HG03175 (cell line): Measurements from ENCODE around the gene MAGI1.
"Not testable (repeated sequence)": the region's sequence is repeated elsewhere in the genome, so short reads cannot be mapped to it uniquely, and the experiment has no call there.

Experiments
- ATAC-seq: cut with Tn5 transposase; IDR thresholded peaks from one replicate; pipeline ENCODE4 v1.9.1; 2021; ENCODE audit warnings: mild to moderate bottlenecking, moderate library complexity; ENCODE audit not compliant: unreplicated experiment

The MAGI1 gene

DNA sequence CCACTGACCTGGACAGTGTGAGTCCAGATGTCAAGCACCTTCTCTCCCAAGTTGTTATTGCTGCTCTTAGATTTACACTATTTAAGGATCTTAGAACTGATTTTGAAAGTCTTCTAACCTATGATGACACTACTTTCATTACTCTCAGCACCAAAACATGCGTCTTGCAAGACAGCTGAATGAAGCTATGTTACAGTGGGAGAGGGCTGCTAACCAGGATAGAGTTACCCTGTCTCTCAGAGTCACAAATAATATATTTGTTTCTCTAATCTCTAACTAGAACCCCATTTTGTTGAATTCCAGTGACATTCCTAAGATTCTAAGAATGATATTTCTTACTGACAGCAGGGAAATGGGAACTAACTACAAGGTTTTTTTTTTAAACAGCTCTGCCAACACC lies 455.5 kb downstream of the MAGI1 start:
- no peak for ATAC-seq

DNA sequence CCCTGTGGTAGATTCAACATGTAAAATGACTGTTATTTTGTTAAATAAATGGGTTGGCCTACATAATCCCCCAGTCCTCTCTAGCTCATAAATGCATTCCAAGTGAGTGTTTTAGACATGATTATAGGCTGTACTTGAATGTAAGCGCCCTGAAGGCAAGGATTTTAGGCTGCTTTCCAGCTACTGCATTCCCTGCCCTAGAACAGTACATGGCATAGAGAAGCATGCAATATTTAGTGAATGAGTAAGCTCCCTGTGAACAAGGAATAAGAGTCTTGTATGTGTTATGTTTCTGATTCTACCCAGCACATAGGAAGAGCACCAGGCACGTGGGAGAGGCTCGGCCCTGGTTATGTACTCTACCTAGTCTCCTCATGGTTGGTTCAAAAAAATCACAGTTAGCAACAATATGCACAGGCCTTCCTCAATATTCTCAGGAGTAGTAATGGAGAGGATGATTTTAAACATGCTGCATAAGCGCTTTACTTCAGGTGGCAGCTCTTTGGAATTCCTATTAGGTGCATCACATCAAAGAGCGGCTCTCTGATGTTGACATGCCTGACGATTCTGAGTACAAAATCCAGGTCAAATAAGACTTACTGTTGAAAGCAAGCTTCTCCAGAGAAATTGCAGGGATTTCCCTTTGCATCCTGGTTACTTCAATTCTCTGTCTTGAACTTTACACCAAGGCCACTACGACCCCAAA lies 456.6 kb downstream of the MAGI1 start:
- no peak for ATAC-seq

DNA sequence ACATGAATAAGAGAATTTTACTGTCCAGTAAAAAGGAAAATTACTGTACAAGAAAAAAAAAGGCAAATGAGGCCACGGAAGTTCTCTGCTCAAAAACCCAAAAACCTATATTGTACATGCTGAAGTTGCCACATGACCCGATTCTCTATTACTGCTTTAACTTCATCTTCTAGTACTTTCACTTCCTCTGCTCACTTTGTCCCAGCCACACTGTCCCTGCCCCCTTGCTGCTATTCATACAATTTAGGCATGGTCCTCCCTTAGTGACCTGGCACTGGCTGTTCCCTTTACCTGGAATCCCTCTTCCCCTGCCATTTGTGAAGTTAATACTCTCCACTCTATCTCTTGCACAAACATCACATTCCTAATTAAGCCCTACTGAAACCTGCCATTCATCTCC lies 457.4 kb downstream of the MAGI1 start:
- ATAC-seq = no peak

DNA sequence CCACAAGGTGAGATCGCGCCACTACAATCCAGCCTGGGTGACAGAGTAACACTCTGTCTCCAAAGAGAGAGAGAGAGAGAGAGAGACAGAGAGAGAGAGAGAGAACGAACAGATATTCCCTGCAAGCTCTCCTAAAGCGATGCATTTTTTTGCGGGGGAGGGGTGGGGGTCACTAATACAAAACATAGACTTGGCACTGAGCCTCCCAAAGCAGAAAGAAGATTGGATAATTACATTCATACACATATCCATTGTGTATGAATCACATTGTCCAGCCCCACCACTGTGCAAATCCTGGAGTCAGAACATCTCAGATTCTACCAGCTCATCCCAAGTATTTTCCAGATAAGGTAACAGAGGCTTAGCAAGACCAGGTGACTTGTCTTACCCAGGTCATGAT lies 459.9 kb downstream of the MAGI1 start:
- ATAC-seq = no peak

DNA sequence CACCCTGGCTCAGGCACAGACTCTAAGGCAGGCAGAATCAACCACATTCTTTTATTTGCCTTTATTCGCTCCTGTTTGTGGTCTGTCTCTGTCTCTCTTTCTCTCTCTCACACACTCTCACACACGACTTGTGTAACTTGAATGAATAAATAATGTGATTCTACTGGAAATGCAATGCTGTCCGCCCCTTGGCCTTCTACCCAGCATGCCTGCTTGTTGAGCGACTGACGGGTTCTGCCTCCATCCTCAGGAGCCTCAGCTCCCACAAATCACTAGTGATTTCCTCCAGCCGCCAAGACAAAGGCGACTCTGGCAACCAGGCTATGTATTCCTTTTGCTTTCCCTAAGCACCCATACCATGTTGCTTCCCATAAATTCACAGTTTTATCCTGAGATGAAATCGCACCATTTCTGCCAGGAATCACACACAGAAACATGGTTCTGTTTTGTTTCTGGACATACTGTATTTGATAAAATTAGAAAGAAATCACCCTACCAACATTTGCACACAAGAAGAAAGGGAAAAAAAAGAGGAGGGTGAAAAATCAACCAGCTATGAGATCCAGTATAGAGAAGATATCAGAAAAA lies 460.8 kb downstream of the MAGI1 start:
- ATAC-seq = no peak

DNA sequence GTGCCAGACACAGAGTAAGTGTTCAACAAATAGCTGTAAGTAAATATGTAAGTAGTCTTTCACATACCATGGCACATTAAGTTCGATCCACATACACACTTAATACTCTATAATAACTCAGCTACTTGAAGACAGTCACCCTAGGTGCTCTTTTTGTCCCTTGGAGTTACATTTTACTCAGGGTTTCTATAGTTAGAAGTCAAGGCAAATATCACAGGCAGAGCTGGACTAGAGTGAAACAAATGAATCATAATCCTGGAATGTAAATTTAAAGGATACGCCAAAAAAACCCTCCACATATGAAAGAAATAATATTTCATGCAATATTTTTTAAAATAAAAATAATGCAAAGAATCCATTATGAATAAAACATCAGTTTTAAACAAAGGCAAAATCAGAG lies 461.8 kb downstream of the MAGI1 start:
- ATAC-seq = no peak

DNA sequence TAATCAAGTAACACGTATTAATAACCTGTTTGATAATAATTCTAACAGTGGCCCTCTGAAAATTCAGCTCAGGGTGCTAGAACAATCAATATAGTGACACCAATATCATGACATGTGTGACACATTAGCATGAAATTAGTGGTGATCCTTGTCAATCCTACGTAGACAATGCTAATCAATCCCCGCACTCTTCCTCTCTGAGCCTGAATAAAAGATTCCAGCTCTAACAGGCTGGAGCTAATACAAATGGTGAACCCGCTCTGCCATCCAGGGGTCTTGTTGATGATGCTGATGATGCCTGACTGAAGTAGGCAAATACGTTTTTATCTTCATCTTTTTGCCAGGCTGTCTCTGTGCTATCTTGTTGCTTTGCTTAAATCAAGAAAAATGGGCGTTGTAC lies 462.5 kb downstream of the MAGI1 start:
- ATAC-seq = no peak

DNA sequence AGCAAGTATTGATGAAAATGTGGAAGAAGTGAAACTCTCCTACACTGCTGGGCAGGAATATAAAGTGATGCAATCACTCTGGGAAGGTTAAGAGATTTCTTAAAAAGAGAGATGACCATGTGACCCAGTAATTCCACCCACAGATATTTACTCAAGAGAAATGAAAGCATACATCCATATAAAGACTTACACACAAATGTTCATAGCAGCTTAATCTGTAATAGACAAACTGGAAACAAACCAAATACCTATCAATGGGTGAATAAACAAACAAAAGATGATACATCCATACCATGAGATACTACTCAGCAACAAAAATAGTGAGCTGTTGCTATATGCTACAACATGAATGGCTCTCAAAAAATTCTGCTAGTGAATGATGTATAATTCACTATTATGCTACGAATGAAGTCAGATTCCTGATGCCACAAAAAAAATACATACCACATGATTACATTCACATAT lies 463.3 kb downstream of the MAGI1 start:
- no peak for ATAC-seq

DNA sequence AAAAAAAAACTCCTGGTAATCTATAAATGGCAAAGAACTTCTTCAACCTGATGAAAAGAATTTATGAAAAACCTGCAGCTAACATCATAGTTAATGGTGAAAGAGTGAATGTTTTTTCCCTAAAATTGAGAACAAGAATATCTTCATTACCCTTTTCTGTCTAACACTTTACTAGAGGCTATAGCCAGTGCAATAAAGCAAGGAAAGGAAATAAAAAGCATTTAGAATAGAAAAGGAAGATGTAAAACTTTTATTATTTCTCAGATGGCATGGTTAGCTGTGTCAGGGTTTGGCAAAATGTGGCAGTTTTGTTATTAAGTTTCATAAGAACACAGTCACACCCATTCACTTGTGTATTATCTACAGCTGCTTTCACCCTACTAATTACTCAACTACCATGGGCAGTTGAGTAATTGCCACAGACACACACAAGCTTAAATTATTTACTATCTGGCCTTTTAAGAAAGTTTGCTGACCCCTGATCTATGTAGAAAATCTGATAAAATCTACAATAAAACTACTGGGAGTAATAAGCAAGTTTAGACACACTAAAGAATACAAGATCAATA lies 465.1 kb downstream of the MAGI1 start:
- no peak for ATAC-seq

DNA sequence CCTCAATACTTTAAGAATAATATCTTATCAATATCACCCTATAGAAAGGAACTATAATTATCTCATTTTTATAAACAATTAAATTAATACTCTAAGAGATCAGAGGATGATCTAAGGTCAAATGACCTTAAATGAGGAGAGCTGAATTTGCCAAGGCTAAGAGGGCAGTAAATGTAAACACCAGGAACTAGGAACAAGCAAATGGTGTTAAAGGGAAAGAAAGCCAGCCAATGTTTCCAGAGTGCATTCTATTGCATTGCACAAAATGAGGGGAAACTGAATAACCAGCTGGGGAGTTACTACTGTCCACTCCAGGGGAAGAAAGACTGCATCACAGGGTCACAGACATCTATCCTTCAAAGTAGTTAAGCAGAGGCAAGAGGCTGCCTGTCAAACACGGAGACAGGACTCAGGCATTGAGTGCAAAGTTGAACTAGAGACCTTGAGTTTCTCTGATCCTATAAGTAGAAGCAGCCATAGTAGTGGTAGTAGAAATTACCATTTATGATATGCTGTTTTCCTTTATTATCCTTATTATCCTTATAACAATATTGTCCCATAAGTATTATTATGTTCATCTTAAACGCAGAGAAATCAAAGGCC lies 466.4 kb downstream of the MAGI1 start:
- no peak for ATAC-seq

DNA sequence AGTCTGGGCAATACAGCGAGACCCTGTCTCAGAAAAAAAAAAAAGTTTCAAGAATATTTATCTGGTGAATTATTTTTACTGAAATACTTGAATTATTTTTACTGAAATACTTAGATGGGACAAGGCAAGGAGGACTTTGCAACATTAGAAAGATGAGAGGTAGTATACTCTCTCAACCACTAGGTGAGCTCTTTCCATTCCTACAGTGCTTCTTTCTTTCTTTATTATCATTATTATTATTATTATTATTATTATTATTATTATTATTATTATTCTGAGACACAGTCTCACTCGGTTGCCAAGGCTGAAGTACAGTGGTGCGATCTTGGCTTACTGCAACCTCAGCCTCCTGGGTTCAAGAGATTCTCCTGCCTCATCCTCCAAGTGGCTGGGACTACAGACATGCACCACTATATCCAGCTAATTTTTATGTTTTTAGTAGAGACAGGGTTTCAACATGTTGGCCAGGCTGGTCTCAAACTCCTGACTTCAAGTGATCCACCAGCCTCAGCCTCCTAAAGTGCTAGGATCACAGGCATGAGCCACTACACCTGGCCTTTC lies 468.8 kb downstream of the MAGI1 start:
- no peak for ATAC-seq

DNA sequence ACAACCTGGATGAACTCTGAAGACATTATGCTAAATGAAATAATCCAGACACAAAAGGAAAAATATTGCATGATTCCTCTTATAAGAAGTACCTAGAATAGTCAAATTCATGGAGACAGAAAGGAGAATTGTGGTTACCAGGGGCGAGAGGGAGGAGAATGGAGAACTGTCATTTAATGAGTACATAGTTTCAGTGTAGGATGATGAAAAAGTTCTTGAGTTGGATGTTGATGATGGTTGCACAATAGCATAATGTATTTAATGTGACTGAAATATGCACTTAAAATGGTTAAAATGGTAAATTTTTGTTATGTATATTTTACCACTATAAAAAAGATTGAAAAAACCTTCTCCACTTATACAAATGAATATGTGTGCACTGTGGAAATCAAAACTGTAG lies 469.6 kb downstream of the MAGI1 start:
- ATAC-seq = no peak

DNA sequence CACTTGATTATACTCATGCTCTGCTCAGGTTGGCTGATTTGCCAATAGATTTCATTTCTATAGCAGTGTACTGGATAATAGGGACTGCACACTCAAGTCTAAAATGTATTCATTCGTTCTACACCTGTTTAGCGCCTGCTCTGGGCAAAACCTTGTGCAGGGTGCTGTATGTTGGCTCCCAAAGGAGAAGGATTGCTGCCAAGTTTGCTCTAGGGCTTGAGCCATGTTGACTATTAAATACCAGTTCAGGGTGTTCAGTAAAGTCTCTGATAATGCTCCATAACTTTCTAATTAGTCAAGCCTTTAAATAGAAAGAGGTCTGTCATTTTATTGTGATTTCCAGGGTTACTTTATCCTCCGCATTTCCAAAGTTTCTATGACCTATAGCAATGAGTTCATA lies 470.2 kb downstream of the MAGI1 start:
- no peak for ATAC-seq

DNA sequence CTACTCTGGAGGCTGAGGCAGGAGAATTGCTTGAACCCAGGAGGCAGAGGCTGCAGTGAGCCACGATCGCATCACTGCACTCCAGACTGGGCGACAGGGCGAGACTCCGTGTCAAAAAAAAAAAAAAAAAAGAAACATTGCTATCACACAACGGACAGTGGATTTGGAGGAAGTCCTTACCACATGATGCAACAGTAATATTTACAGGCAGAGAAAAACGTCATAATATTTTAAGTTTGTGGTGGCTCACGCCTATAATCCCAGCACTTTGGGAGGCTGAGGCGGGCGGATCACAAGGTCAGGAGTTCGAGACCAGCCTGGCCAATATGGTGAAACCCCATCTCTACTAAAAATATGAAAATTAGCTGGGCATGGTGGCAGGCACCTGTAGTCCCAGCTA lies 473.0 kb downstream of the MAGI1 start:
- ATAC-seq = not testable (repeated sequence)

DNA sequence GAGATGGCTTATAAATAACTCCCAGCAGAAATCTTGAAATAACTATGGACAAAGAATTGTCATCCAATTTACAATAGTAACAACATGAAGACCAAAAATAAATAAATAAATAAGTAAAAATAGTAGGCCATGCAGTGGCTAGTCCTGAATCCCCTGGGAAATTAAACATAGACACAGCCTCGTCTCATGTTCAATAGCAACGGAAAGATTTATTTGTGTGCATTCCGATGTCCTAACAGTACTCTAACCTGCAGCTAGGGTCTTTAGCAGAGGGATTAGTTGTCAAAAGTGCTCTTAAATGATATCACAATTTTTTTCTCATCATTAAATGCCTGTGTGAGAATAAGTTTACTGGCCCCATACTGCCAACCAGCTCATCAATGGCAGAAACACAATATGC lies 474.2 kb downstream of the MAGI1 start:
- no peak for ATAC-seq

DNA sequence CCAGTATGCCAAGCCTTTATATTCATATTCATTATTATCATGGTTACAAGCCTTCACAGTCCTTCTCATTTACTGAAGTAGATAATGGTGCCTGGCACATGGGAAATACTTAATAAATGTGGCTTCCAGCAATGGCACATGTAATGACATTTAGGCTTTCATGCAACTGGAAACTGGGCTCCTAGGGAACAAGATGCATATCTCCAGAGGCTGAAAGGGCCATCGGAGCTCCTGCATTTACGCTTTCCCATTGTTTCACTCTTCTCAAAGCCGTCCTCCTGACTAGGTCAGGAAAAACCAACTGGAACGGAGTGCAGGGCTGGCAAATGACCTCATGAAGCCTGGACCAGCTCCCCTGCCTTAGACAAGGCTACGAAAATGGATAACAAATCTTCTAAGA lies 474.9 kb downstream of the MAGI1 start:
- ATAC-seq = no peak

DNA sequence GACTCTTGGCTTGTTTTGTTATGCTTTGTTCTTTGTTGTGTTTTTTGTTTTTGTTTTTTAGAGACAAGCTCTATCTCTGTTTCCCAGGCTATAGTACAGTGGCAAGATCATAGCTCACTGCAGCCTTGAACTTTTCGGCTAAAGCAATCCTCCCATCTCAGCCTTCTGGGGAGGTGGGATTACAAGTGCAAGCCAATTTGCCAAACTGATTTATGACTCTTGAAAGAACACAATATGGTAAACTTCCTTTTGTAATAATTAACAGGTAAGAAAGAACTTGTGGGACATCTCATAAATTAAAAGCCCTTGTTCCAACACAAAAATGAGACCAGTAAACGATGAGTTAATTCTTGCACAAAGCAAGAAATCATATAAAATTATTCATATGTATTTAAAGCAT lies 476.3 kb downstream of the MAGI1 start:
- ATAC-seq = no peak

DNA sequence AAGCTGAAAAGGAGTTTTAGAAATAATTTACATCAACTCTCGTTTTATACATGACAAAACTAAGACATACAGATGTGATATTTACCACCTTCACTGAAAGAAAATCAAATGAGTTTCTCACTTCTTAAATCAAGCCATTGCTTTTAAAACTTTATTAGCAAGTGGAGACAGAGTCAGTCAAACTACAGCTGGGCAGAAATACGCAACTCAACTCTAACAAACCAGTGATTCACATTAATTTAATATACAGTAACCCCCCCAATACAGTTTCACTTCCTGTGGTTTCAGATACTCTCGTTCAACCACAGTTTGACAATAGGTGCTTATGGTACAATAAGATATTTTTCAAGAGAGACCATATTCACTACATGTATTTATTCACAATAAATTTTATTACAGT lies 477.1 kb downstream of the MAGI1 start:
- ATAC-seq = no peak

DNA sequence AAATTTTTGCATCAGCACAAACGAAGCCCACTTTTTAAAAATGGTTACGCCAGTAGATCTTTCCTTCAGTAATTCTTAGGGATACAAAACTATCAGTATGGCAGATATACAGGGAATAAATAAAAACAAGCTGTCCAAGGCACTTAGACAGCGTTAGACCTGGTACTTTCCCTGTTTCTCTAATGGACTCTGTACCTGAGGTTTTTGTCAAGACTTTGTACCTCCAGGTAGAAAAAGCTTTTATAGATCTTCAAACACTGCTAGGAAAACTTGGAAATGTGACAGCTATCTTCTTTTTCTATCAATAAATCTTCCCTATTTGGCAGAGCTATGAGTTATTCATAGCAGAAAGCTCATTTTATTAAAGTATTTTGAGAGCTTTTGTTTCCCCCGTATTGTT lies 477.8 kb downstream of the MAGI1 start:
- ATAC-seq = no peak

DNA sequence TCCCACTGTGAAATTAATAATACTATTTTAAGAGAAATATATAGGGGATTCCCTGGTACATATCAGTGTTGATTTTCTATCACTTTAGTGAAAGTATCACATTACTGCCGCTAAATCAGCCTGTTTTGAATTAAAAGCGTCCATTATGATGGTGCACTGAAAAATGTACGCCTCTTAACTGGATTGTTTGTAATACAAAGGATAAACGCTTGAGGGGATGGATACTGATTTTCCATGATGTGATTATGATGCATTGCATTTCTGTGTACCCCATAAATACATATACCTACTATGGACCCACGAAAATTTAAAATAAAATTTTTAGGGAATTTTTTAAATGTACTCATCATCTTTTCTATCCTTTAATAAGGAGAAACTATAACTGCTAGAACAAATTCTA lies 478.6 kb downstream of the MAGI1 start:
- no peak for ATAC-seq

DNA sequence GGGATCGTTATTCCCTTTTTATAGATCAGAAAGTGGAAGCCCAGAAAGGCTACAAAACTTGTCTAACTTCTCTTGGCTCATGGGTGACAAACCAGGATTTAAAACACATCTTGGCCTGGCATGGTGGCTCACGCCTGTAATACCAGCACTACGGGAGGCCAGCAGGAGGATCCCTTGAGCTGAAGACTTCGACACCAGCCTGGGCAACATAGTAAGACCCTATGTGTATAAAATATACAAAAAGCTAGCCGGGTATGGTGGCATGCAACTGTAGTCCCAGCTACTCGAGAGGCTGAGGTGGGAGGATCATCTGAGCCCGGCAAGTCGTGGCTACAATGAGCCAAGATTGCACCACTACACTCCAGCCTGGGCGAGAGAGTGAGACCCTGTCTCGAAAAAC lies 479.1 kb downstream of the MAGI1 start:
- ATAC-seq = no peak

DNA sequence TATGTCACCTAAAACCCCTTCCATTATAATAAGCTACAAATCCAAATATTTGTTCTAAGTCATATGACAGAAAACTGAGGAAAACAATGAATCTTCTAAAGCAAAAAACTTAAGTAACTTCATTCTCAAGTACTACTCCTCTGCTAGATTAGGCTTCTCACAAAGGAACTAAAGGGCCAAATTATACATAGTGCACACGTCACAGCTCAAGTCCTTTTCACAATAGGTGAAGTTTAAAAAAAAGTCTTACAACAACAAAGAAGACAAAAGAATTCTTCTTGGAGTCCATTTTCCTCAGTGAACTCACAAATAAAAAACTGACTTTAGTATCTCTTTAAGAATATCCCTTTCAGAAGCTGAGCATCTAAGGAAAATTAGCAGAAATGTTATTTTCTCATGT lies 479.9 kb downstream of the MAGI1 start:
- ATAC-seq = no peak
